H1 (cell line): ENCODE measurements around the gene KIR3DL2. TPM values are rescaled to one million over a fixed set of nuclear protein-coding genes. Genes with fewer than 3 reads are reported as not detected.
A peak's percentile ranks its signal among the peaks of the same experiment; 100 is the strongest.

Experiments
- CTCF ChIA-PET: fragments of 300-600 bp; sonication (Branson Sonifier 250); formaldehyde crosslinking; loops from one replicate; lab custom pipeline; 2021; ENCODE audit not compliant: partially characterized antibody; lab: Charles Lee
- POLR2A ChIA-PET: fragments of 300-600 bp; sonication (Branson Sonifier 250); formaldehyde crosslinking; loops from one replicate; lab custom pipeline; 2021; ENCODE audit warnings: inconsistent platforms; ENCODE audit not compliant: partially characterized antibody; lab: Charles Lee
- DNase-seq, 2 experiments: peaks; one replicate each; pipeline versions ENCODE4 v3.0.0 to v3.0.0-alpha.2; 2010 to 2022; ENCODE audit warnings: low spot score in 2 of 2, low read depth in 1 of 2, mixed read lengths in 1 of 2
- FAIRE-seq: peaks from 2 replicates; lab custom pipeline; 2011; peaks lifted over from hg19 to GRCh38; lab: Jason Lieb, UNC
- H2AFZ ChIP-seq: 2 replicates; pipeline ENCODE4 v1.8.1; 2012; ENCODE audit warnings: low read length, inconsistent platforms
- H2AK5ac ChIP-seq: 2 replicates; pipeline ENCODE4 v1.6.1; 2013; ENCODE audit warnings: low read depth, low read length
- H2BK120ac ChIP-seq: replicated peaks from 2 replicates; pipeline ENCODE3; 2013; ENCODE audit warnings: low read depth, low read length, inconsistent platforms
- H2BK12ac ChIP-seq: 2 replicates; pipeline ENCODE4 v1.6.1; 2013; ENCODE audit warnings: low read depth, low read length
- H2BK15ac ChIP-seq: 2 replicates; pipeline ENCODE4 v1.6.1; 2013; ENCODE audit warnings: low read length
- H2BK20ac ChIP-seq: 2 replicates; pipeline ENCODE4 v1.6.1; 2013; ENCODE audit warnings: low read length
- H2BK5ac ChIP-seq: 2 replicates; pipeline ENCODE4 v1.6.1; 2013; ENCODE audit warnings: low read depth, low read length
- H3K14ac ChIP-seq: 2 replicates; pipeline ENCODE4 v1.6.1; 2013; ENCODE audit warnings: inconsistent platforms; ENCODE audit not compliant: insufficient read length
- H3K18ac ChIP-seq: 2 replicates; pipeline ENCODE4 v1.6.1; 2013; ENCODE audit warnings: low read length; ENCODE audit errors: extremely low read depth
- H3K23ac ChIP-seq: 2 replicates; pipeline ENCODE4 v1.6.1; 2013; ENCODE audit warnings: inconsistent platforms; ENCODE audit not compliant: insufficient read length
- H3K23me2 ChIP-seq: 2 replicates; pipeline ENCODE4 v1.6.1; 2013; ENCODE audit warnings: low read depth, low read length
- H3K27ac ChIP-seq: 2 replicates; pipeline ENCODE4 v1.6.1; 2011; ENCODE audit warnings: low read depth, low read length, inconsistent platforms
- H3K27me3 ChIP-seq, 4 experiments: replicated peaks in 1 of 4; 1 replicate in 1 of 4; 2 replicates in 3 of 4; pipeline versions ENCODE4 v1.6.1 to v1.8.1; 2011 to 2013; ENCODE audit warnings: low read length in 3 of 4, mild to moderate bottlenecking in 3 of 4, inconsistent platforms in 2 of 4, mixed read lengths in 2 of 4, moderate library complexity in 1 of 4; ENCODE audit not compliant: control insufficient read depth in 3 of 4, insufficient read depth in 3 of 4; ENCODE audit errors: extremely low read depth in 1 of 4
- H3K36me3 ChIP-seq, 4 experiments: 2 replicates each; pipeline versions ENCODE4 v1.6.1 to v1.8.1; 2011 to 2013; ENCODE audit warnings: mild to moderate bottlenecking in 4 of 4, low read length in 3 of 4, moderate library complexity in 2 of 4, control low read depth in 1 of 4, inconsistent platforms in 1 of 4; ENCODE audit not compliant: insufficient read depth in 4 of 4, control insufficient read depth in 2 of 4
- H3K4ac ChIP-seq: replicated peaks from 2 replicates; pipeline ENCODE3; 2013; ENCODE audit warnings: low read length, low read depth, mixed read lengths, inconsistent platforms; ENCODE audit not compliant: insufficient read length
- H3K4me1 ChIP-seq, 4 experiments: replicated peaks in 1 of 4; 1 replicate in 1 of 4; 2 replicates in 3 of 4; pipeline versions ENCODE4 v1.6.1 to v1.8.1; 2011 to 2013; ENCODE audit warnings: low read length in 3 of 4, inconsistent platforms in 2 of 4, mixed read lengths in 1 of 4; ENCODE audit not compliant: insufficient read depth in 4 of 4, control insufficient read depth in 3 of 4
- H3K4me2 ChIP-seq, 2 experiments: 2 replicates each; pipeline versions ENCODE4 v1.6.1 to v1.8.1; 2011 to 2013; ENCODE audit warnings: low read depth in 2 of 2, low read length in 2 of 2, control low read depth in 1 of 2, inconsistent platforms in 1 of 2, mild to moderate bottlenecking in 1 of 2; ENCODE audit not compliant: insufficient read depth in 1 of 2
- H3K4me3 ChIP-seq, 4 experiments: fragments of 200-600, 300-600 bp in 1 of 4; sonication (generic), shearing (Covaris generic), sonication (Bioruptor Twin) in 1 of 4; 2 replicates each; pipeline versions ENCODE4 v1.5.1 to v1.8.1; 2011 to 2016; ENCODE audit warnings: low read length in 4 of 4, low read depth in 3 of 4, control low read depth in 2 of 4, inconsistent platforms in 2 of 4, mild to moderate bottlenecking in 2 of 4, mixed read lengths in 1 of 4, moderate library complexity in 1 of 4; ENCODE audit not compliant: insufficient read depth in 2 of 4; ENCODE audit errors: extremely low read depth in 1 of 4
- H3K56ac ChIP-seq: replicated peaks from 2 replicates; pipeline ENCODE3; 2013; ENCODE audit warnings: low read depth, mild to moderate bottlenecking, mixed read lengths, low read length, inconsistent platforms; ENCODE audit not compliant: insufficient read length
- H3K79me1 ChIP-seq: 2 replicates; pipeline ENCODE4 v1.6.1; 2013; ENCODE audit warnings: low read depth, low read length, control low read depth
- H3K79me2 ChIP-seq, 2 experiments: 2 replicates each; pipeline versions ENCODE4 v1.6.1 to v1.8.1; 2012 to 2013; ENCODE audit warnings: low read length in 2 of 2, mild to moderate bottlenecking in 2 of 2, inconsistent platforms in 1 of 2; ENCODE audit not compliant: insufficient read depth in 2 of 2, control insufficient read depth in 1 of 2
- H3K9ac ChIP-seq, 4 experiments: replicated peaks in 1 of 4; 1 replicate in 1 of 4; 2 replicates in 3 of 4; pipeline versions ENCODE4 v1.6.1 to v1.8.1; 2011 to 2013; ENCODE audit warnings: low read depth in 3 of 4, low read length in 3 of 4, control low read depth in 2 of 4, mild to moderate bottlenecking in 2 of 4, moderate library complexity in 2 of 4, inconsistent platforms in 1 of 4; ENCODE audit errors: extremely low read depth in 1 of 4
- H3K9me3 ChIP-seq, 2 experiments: 2 replicates each; pipeline versions ENCODE4 v1.6.1 to v1.8.1; 2012 to 2013; ENCODE audit warnings: mild to moderate bottlenecking in 2 of 2, moderate library complexity in 2 of 2, control low read depth in 1 of 2, inconsistent platforms in 1 of 2, low read depth in 1 of 2, low read length in 1 of 2, mixed read lengths in 1 of 2; ENCODE audit not compliant: insufficient read depth in 2 of 2
- H4K20me1 ChIP-seq, 2 experiments: replicated peaks in 1 of 2; 2 replicates each; pipeline versions ENCODE3 to v1.8.1; 2011 to 2013; ENCODE audit warnings: inconsistent platforms in 2 of 2, low read length in 2 of 2, mild to moderate bottlenecking in 1 of 2; ENCODE audit not compliant: insufficient read depth in 2 of 2, control insufficient read depth in 1 of 2
- H4K5ac ChIP-seq: 2 replicates; pipeline ENCODE4 v1.6.1; 2013; ENCODE audit warnings: low read length, low read depth, mixed read lengths, inconsistent platforms; ENCODE audit not compliant: insufficient read length
- H4K8ac ChIP-seq: 2 replicates; pipeline ENCODE4 v1.8.0; 2013; ENCODE audit warnings: mild to moderate bottlenecking, moderate library complexity, low read length, inconsistent platforms; ENCODE audit not compliant: insufficient read depth; ENCODE audit errors: extremely low read depth
- H4K91ac ChIP-seq: replicated peaks from 2 replicates; pipeline ENCODE3; 2013; ENCODE audit warnings: low read length, mixed read lengths, inconsistent platforms; ENCODE audit not compliant: insufficient read length
- CTCF ChIP-seq, 3 experiments: IDR thresholded peaks; 1 replicate in 2 of 3; 2 replicates in 1 of 3; pipeline versions ENCODE4 v1.5.1 to v1.6.1; 2011; ENCODE audit warnings: low read length in 3 of 3, mild to moderate bottlenecking in 3 of 3, inconsistent platforms in 2 of 3, low read depth in 1 of 3, moderate library complexity in 1 of 3; ENCODE audit not compliant: insufficient read depth in 1 of 3; ENCODE audit errors: control extremely low read depth in 1 of 3
- RAD21 ChIP-seq, 2 experiments: IDR thresholded peaks in 1 of 2; conservative IDR thresholded peaks in 1 of 2; 2 replicates each; pipeline ENCODE4 v1.6.1; 2011; ENCODE audit warnings: low read depth in 2 of 2, low read length in 2 of 2, improper control_type of control experiment in 1 of 2, inconsistent platforms in 1 of 2, mild to moderate bottlenecking in 1 of 2, moderate library complexity in 1 of 2
- RBBP5 ChIP-seq: IDR thresholded peaks from 2 replicates; pipeline ENCODE4 v1.7.1; 2012; ENCODE audit warnings: low read depth, mild to moderate bottlenecking, inconsistent platforms, low read length, moderate library complexity, borderline replicate concordance
- WGBS, 2 experiments: shearing (Covaris generic) in 1 of 2; methylation state at CpG; one replicate each; pipeline versions ENCODE4 v1.1.6 to v1.1.7; 2013 to 2015; ENCODE audit warnings: low lambda C conversion rate in 2 of 2, mixed read lengths in 2 of 2, inconsistent platforms in 1 of 2, low coverage in 1 of 2, missing lambda C conversion rate in 1 of 2; ENCODE audit not compliant: insufficient replicate concordance in 2 of 2, insufficient coverage in 1 of 2, insufficient read length in 1 of 2; ENCODE audit errors: extremely low coverage in 1 of 2, missing lambda C conversion rate in 1 of 2; 5-methylcytosine and 5-hydroxymethylcytosine counted together
- polyA plus RNA-seq, 7 experiments: library from polyadenylated mRNA; depleted of rRNA in 3 of 7; stranded (reverse) in 5 of 7; unstranded in 2 of 7; fragments of >200 nt in 5 of 7; fragments of 200-250 nt in 2 of 7; gene quantifications; 1 replicate in 5 of 7; 2 replicates in 1 of 7; 4 replicates in 1 of 7; pipeline versions ENCODE4 v1.2.1 to v1.2.3, GENCODE V29; 2011 to 2013; ENCODE audit warnings: missing spikeins in 2 of 7, mixed read lengths in 2 of 7
- total RNA-seq: library from RNA; stranded (reverse); fragmentation: NEBNext Ultra II Directional; extraction: Animal tissue kit (Norgen Biotek cat#: 25700); gene quantifications from 2 replicates; pipeline ENCODE4 v1.2.1, GENCODE V29; 2021

KIR3DL2 gene
- total and polyA plus RNA-seq, 2 of the 8 experiments (the other 6 are each of a cell fraction or from before 2014, with no cell fraction given), result not detected

GRCh38 chr19:54882758-54883157 is 32.5 kb downstream of the KIR3DL2 start:
- Histone ChIP-seq H4K5ac (no peak overlapping the region), H2BK120ac (no peak overlapping the region), H3K27me3 (peaks cover 0 to 3% (median 0%) of the 10 kb centered on the region in 4 experiments; a peak in 1 of 7 replicates), H2AFZ (no peak overlapping the region), H2BK5ac (no peak overlapping the region), H3K14ac (no peak overlapping the region), H2BK20ac (no peak overlapping the region), H4K8ac (no peak overlapping the region), H3K79me1 (no peaks in the 10 kb centered on the region), H3K18ac (no peak overlapping the region), H3K36me3 (no peaks in the 10 kb centered on the region), H4K20me1 (no peaks in the 10 kb centered on the region), H3K9ac (no peak overlapping the region), H3K4me1 (no peaks in the 10 kb centered on the region; a peak in 1 of 7 replicates), H2AK5ac (no peak overlapping the region), H3K27ac (no peak overlapping the region), H3K23me2 (no peaks in the 10 kb centered on the region), H3K4ac (no peak overlapping the region), H2BK15ac (no peak overlapping the region), H3K79me2 (no peaks in the 10 kb centered on the region), H3K56ac (no peak overlapping the region), H3K4me2 (no peak overlapping the region), H3K9me3 (no peaks in the 10 kb centered on the region; a peak in 1 of 4 replicates), H3K23ac (no peak overlapping the region), H3K4me3 (no peak overlapping the region), H2BK12ac (0 out of 2 replicates have a peak overlapping the region, but pooled peaks have one; percentile 94), H4K91ac (no peak overlapping the region)
- POLR2A ChIA-PET, result interaction anchor here (0.6 to 1.8 kb wide), 2 partner anchors 125 to 156 kb away, joined by 5 read pairs; no protein-coding TSS in a partner anchor
- FAIRE-seq (no peak), DNase-seq (no peak)
- CTCF ChIA-PET, result interaction anchor here (0.6 to 3.0 kb wide), 11 partner anchors 21 to 402 kb away, joined by 3 to 39 read pairs (median 4); no protein-coding TSS in a partner anchor
- TF ChIP-seq RAD21 (IDR thresholded peaks at IDR 0.05 in 1 of 2, conservative IDR thresholded peaks at IDR 0.05 in 1 of 2; ENCODE audit: low read depth in 2 of 2, low read length in 2 of 2), result peak in 1 of 2 experiments; percentile 34; a peak in 1 of 4 replicates
- no peak for TF ChIP-seq RBBP5
- TF ChIP-seq CTCF (IDR thresholded peaks at IDR 0.05; ENCODE audit: control extremely low read depth in 1 of 3, insufficient read depth in 1 of 3, low read depth in 1 of 3, low read length in 3 of 3), result peak in 1 of 3 experiments; percentile 26; a peak in 2 of 4 replicates
- 89% methylated on average over 7 of the region's 7 CpGs; no CpG with 5 or more reads in 1 of the 2 experiments for WGBS, 2 experiments
